A549 (cell line): ENCODE measurements around the gene PBX1. TPM values are rescaled to one million over a fixed set of nuclear protein-coding genes. Genes with fewer than 3 reads are reported as not detected.

ENCODE experiments used
- ATAC-seq, 2 experiments: fragments of 200-7000 bp in 1 of 2; fragments of >200 bp in 1 of 2; cut with Nextera tagmentation in 1 of 2; cut with Tn5 transposase in 1 of 2; 3 replicates each; pipeline versions ENCODE4 v1.8.0 to v1.9.1; 2018 to 2020; ENCODE audit warnings: mild to moderate bottlenecking in 1 of 2, moderate library complexity in 1 of 2
- CTCF ChIA-PET: fragments of 300-600 bp; sonication (Branson Sonifier 250); formaldehyde crosslinking; extraction: SDS; loops from one replicate; lab custom pipeline; 2021; ENCODE audit warnings: antibody characterized with exemption, inconsistent platforms; lab: Yijun Ruan, JAX
- POLR2A ChIA-PET: fragments of 350-600 bp; formaldehyde crosslinking; extraction: SDS; loops from one replicate; lab custom pipeline; 2021; ENCODE audit warnings: antibody characterized with exemption, inconsistent platforms; lab: Yijun Ruan, JAX
- DNase-seq, 2 experiments: peaks; one replicate each; pipeline versions ENCODE4 v3.0.0 to v3.0.0-alpha.2; 2011 to 2016; ENCODE audit warnings: low read depth in 1 of 2, low spot score in 1 of 2
- FAIRE-seq: peaks from 2 replicates; lab custom pipeline; 2011; peaks lifted over from hg19 to GRCh38; lab: Jason Lieb, UNC
- H3K27ac ChIP-seq, 2 experiments: fragments of >200 bp; sonication (Bioruptor Twin); formaldehyde crosslinking; 3 replicates each; pipeline ENCODE4 v1.5.1; 2016 to 2017
- H3K4me1 ChIP-seq: fragments of >200 bp; sonication (Bioruptor Twin); formaldehyde crosslinking; 3 replicates; pipeline ENCODE4 v1.6.1; 2016
- H3K4me2 ChIP-seq: fragments of >200 bp; sonication (Bioruptor Twin); formaldehyde crosslinking; 3 replicates; pipeline ENCODE4 v1.6.1; 2016
- H3K4me3 ChIP-seq: fragments of >200 bp; sonication (Bioruptor Twin); formaldehyde crosslinking; 3 replicates; pipeline ENCODE4 v1.5.1; 2016
- H3K9me3 ChIP-seq: fragments of >200 bp; sonication (Bioruptor Twin); formaldehyde crosslinking; 3 replicates; pipeline ENCODE4 v1.6.1; 2016
- CBX2 ChIP-seq: fragments of 200-600 bp; sonication (generic); IDR thresholded peaks from 2 replicates; pipeline ENCODE4 v1.6.1; 2016; ENCODE audit warnings: low read depth, mild to moderate bottlenecking, borderline replicate concordance
- CHD4 ChIP-seq: fragments of 200-600 bp; sonication (generic); IDR thresholded peaks from 2 replicates; pipeline ENCODE4 v1.6.1; 2016; ENCODE audit warnings: antibody characterized with exemption, mild to moderate bottlenecking, borderline replicate concordance
- EHMT2 ChIP-seq: fragments of 200-600 bp; sonication (generic); IDR thresholded peaks from 2 replicates; pipeline ENCODE4 v1.6.1; 2016; ENCODE audit warnings: antibody characterized with exemption, low read depth, mild to moderate bottlenecking, moderate library complexity
- EP300 ChIP-seq, 2 experiments: fragments of >200 bp; sonication (Bioruptor Twin); formaldehyde crosslinking; IDR thresholded peaks; 2 replicates in 1 of 2; 3 replicates in 1 of 2; pipeline ENCODE4 v1.6.1; 2016 to 2017
- FOSB ChIP-seq: fragments of 250-450 bp; sonication (Bioruptor Pico); IDR thresholded peaks from 2 replicates; pipeline ENCODE4 v1.5.0; 2020; ENCODE audit warnings: mild to moderate bottlenecking, moderate library complexity
- HDAC2 ChIP-seq: fragments of 200-600 bp; sonication (generic); IDR thresholded peaks from 2 replicates; pipeline ENCODE4 v1.6.1; 2016
- HEYL ChIP-seq: fragments of 250-450 bp; sonication (Bioruptor Pico); IDR thresholded peaks from 2 replicates; pipeline ENCODE4 v1.8.0; 2021; ENCODE audit warnings: mild to moderate bottlenecking, moderate library complexity
- HOXB13 ChIP-seq: fragments of 250-450 bp; sonication (Bioruptor Pico); IDR thresholded peaks from 2 replicates; pipeline ENCODE4 v1.5.0; 2020; ENCODE audit warnings: low read depth, mild to moderate bottlenecking, moderate library complexity
- JUN ChIP-seq, 2 experiments: fragments of >200 bp; sonication (Bioruptor Twin); formaldehyde crosslinking; IDR thresholded peaks; 2 replicates in 1 of 2; 3 replicates in 1 of 2; pipeline ENCODE4 v1.6.1; 2016 to 2017
- MYC ChIP-seq: IDR thresholded peaks from 2 replicates; pipeline ENCODE4 v1.6.1; 2012; ENCODE audit warnings: mild to moderate bottlenecking, inconsistent platforms, low read length, improper control_type of control experiment, borderline replicate concordance
- NFE2L2 ChIP-seq: fragments of 150-350 bp; conservative IDR thresholded peaks from 2 replicates; pipeline ENCODE4 v1.6.1; 2014; ENCODE audit warnings: low read length
- RAD21 ChIP-seq, 2 experiments: fragments of >200 bp in 1 of 2; sonication (Bioruptor Twin) in 1 of 2; formaldehyde crosslinking in 1 of 2; IDR thresholded peaks in 1 of 2; conservative IDR thresholded peaks in 1 of 2; 2 replicates in 1 of 2; 3 replicates in 1 of 2; pipeline ENCODE4 v1.6.1; 2012 to 2018; ENCODE audit warnings: inconsistent platforms in 1 of 2
- RARB ChIP-seq: fragments of 250-450 bp; sonication (Bioruptor Pico); IDR thresholded peaks from 2 replicates; pipeline ENCODE4 v1.8.0; 2021; ENCODE audit warnings: mild to moderate bottlenecking, moderate library complexity
- RNF2 ChIP-seq: fragments of 200-600 bp; sonication (generic); IDR thresholded peaks from 2 replicates; pipeline ENCODE4 v1.6.1; 2016; ENCODE audit warnings: low read depth, mild to moderate bottlenecking, antibody characterized with exemption, moderate library complexity, borderline replicate concordance
- SREBF2 ChIP-seq: fragments of 450-650 bp; IDR thresholded peaks from 2 replicates; pipeline ENCODE4 v1.6.1; 2014; ENCODE audit warnings: mild to moderate bottlenecking, moderate library complexity
- ZSCAN20 ChIP-seq: fragments of 250-450 bp; sonication (Bioruptor Pico); IDR thresholded peaks from 2 replicates; pipeline ENCODE4 v1.8.0; 2022; ENCODE audit warnings: mild to moderate bottlenecking, moderate library complexity
- WGBS: methylation state at CpG from one replicate; pipeline ENCODE4 v1.1.6; 2017; ENCODE audit errors: missing lambda C conversion rate; 5-methylcytosine and 5-hydroxymethylcytosine counted together
- polyA plus RNA-seq, 4 experiments: library from polyadenylated mRNA; depleted of rRNA in 3 of 4; stranded (reverse); fragments of >200 nt; fragmentation: RNase III in 1 of 4; extraction: RNeasy Plus Mini Kit Qiagen cat#74134 plus additional on column Dnase treatment in 1 of 4; gene quantifications; 2 replicates in 3 of 4; 3 replicates in 1 of 4; pipeline ENCODE4 v1.2.3, GENCODE V29; 2011 to 2017
- TF ChIP-seq, protein P1 (sequence below): fragments of 450-650 bp; IDR thresholded peaks from 2 replicates; pipeline ENCODE4 v1.6.1; 2014; ENCODE audit warnings: antibody characterized with exemption
- TF ChIP-seq, protein P2 (sequence below): fragments of 150-350 bp; IDR thresholded peaks from 2 replicates; pipeline ENCODE4 v1.6.1; 2014; ENCODE audit warnings: low read depth, mild to moderate bottlenecking, low read length
- TF ChIP-seq, protein P3 (sequence below): IDR thresholded peaks from 2 replicates; pipeline ENCODE4 v1.6.1; 2012
- TF ChIP-seq, protein P4 (sequence below): IDR thresholded peaks from 2 replicates; pipeline ENCODE4 v1.6.1; 2012

The PBX1 gene
- polyA plus RNA-seq, 2 of the 4 experiments (the other 2 are of a cell fraction) = 47.8 to 61.5 TPM

DNA sequence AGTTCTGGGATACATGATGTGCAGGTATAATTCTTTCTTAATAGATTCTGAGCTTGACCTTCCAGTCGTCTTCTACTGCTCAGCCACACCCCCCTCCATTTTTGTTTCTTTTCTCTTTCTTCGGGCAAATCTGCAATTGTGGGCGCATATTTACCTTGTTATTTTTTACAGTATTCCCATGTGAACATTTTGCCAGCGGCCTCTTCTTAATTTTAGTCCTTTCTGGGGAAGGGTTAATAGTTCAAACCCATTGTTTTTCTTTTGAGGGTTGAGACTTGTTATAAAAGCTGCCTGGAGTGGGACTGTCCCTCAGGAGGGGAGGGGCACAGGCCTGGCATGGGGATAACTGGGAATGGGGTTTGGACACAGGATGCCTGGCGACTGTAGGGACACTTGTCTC, 40.3 kb downstream of the PBX1 start:
- no peak overlapping the region for H3K27ac ChIP-seq
- FAIRE-seq (no peak), ATAC-seq (no peak)
- TF ChIP-seq, protein P1, sequence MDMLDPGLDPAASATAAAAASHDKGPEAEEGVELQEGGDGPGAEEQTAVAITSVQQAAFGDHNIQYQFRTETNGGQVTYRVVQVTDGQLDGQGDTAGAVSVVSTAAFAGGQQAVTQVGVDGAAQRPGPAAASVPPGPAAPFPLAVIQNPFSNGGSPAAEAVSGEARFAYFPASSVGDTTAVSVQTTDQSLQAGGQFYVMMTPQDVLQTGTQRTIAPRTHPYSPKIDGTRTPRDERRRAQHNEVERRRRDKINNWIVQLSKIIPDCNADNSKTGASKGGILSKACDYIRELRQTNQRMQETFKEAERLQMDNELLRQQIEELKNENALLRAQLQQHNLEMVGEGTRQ = no peak
- TF ChIP-seq HOXB13 (CRISPR knock-in tag) (no peak), EHMT2 (no peak), EP300 (IDR thresholded peaks at IDR 0.05) (no peak), JUN (IDR thresholded peaks at IDR 0.05) (no peak), RNF2 (no peak), CBX2 (no peak)
- TF ChIP-seq, all 56 proteins: peak for 0
- CTCF ChIA-PET = interaction anchor here (1.4 kb wide), 1 partner anchor 179 kb away, joined by 3 read pairs; no protein-coding TSS in a partner anchor
- Histone ChIP-seq H3K4me3 (no peak overlapping the region), H3K9me3 (no peaks in the 10 kb centered on the region), H3K4me2 (no peak overlapping the region), H3K4me1 (peaks cover 52% of the 10 kb centered on the region)
- WGBS = 70% methylated on average over 5 of the region's 5 CpGs
- no peak for DNase-seq
- POLR2A ChIA-PET = no interaction called here

DNA sequence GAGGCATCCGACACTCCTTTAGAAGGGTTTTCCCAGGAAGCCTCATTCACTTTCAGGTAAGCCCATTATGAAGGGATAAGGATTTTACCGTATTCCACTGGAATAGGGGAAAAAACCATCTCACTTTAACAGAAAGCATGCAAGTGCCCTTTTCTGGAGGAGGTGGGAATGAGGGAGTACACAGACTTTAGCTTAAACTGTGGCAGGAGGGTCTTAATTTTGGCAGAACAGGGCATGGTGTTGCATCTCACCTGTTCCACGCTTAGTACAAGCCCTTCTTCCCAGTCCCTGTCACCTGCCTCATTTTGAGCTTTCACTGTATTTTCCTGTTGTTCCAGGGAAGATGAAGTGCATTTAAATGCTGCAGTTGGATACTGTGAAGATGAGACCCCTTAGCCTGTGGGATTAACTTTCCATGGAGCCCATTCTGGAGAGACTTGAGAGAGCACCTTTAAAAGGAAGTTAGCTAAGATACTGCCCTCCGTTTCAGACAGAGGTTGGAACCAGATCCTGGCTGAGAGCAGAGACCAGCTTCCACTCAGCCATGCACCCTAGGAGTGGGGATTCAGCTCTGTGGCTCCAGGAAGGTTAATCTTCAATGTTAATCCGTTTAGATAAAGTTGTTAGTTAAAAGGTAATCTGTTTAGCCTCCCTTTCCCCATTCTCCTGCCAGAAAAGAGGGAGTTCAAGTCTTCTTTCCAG, 42.6 kb downstream of the PBX1 start:
- POLR2A ChIA-PET = interaction anchor here (1.5 kb wide), 1 partner anchor 43 kb away, joined by 6 read pairs; the partner anchor contains the start of gene PBX1
- Histone ChIP-seq H3K4me1 (peaks cover 67% of the 10 kb centered on the region), H3K4me2 (no peak overlapping the region; the same call in 2 of the 3 replicates), H3K9me3 (no peaks in the 10 kb centered on the region), H3K4me3 (no peak overlapping the region), H3K27ac (peak overlapping the region in 1 of 2 experiments; percentile 79; a peak in 3 of 6 replicates)
- TF ChIP-seq, protein P2, sequence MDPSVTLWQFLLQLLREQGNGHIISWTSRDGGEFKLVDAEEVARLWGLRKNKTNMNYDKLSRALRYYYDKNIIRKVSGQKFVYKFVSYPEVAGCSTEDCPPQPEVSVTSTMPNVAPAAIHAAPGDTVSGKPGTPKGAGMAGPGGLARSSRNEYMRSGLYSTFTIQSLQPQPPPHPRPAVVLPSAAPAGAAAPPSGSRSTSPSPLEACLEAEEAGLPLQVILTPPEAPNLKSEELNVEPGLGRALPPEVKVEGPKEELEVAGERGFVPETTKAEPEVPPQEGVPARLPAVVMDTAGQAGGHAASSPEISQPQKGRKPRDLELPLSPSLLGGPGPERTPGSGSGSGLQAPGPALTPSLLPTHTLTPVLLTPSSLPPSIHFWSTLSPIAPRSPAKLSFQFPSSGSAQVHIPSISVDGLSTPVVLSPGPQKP = no peak
- TF ChIP-seq RARB (CRISPR knock-in tag) = no peak
- TF ChIP-seq NFE2L2 = no peak
- TF ChIP-seq ZSCAN20 (CRISPR knock-in tag) = no peak
- no peak for TF ChIP-seq MYC
- no peak for TF ChIP-seq HDAC2
- TF ChIP-seq RAD21 (conservative IDR thresholded peaks at IDR 0.05 in 1 of 2, IDR thresholded peaks at IDR 0.05 in 1 of 2) = no peak
- no peak for TF ChIP-seq SREBF2
- TF ChIP-seq, protein P3, sequence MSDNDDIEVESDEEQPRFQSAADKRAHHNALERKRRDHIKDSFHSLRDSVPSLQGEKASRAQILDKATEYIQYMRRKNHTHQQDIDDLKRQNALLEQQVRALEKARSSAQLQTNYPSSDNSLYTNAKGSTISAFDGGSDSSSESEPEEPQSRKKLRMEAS = no peak
- no peak for TF ChIP-seq FOSB (CRISPR knock-in tag)
- TF ChIP-seq CHD4 = no peak
- TF ChIP-seq HEYL (CRISPR knock-in tag) = no peak
- TF ChIP-seq EP300 (IDR thresholded peaks at IDR 0.05) = no peak
- TF ChIP-seq, protein P4, sequence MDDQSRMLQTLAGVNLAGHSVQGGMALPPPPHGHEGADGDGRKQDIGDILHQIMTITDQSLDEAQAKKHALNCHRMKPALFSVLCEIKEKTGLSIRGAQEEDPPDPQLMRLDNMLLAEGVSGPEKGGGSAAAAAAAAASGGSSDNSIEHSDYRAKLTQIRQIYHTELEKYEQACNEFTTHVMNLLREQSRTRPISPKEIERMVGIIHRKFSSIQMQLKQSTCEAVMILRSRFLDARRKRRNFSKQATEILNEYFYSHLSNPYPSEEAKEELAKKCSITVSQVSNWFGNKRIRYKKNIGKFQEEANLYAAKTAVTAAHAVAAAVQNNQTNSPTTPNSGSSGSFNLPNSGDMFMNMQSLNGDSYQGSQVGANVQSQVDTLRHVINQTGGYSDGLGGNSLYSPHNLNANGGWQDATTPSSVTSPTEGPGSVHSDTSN = no peak
- DNase-seq (no peak), ATAC-seq (peak; percentile 48 to 56; a peak in 4 of 6 replicates), FAIRE-seq (no peak)
- 55% methylated on average over 5 of the region's 5 CpGs for WGBS
- CTCF ChIA-PET = interaction anchor here (1.0 to 1.8 kb wide), 2 partner anchors 9 to 186 kb away, joined by 3 to 8 read pairs; no protein-coding TSS in a partner anchor
